Glutamatergic neuron (in vitro differentiated cells): ENCODE results near the gene KRT13. TPM values are rescaled to one million over a fixed set of nuclear protein-coding genes. Genes with fewer than 3 reads are reported as not detected.

Source experiments
- DNase-seq: peaks from one replicate; pipeline ENCODE4 v3.0.0; 2022
- H3K27ac Mint-ChIP-seq: one replicate; pipeline ENCODE4 v1.8.0; 2020; ENCODE audit warnings: mild to moderate bottlenecking, mixed read lengths, inconsistent platforms; ENCODE audit not compliant: unreplicated experiment
- H3K27me3 Mint-ChIP-seq: one replicate; pipeline ENCODE4 v1.8.0; 2020; ENCODE audit warnings: mild to moderate bottlenecking, moderate library complexity, mixed read lengths, inconsistent platforms; ENCODE audit not compliant: unreplicated experiment
- H3K36me3 Mint-ChIP-seq: one replicate; pipeline ENCODE4 v1.8.0; 2020; ENCODE audit warnings: mild to moderate bottlenecking, mixed read lengths, inconsistent platforms; ENCODE audit not compliant: unreplicated experiment
- H3K4me1 Mint-ChIP-seq: one replicate; pipeline ENCODE4 v1.8.0; 2020; ENCODE audit warnings: mild to moderate bottlenecking, low read depth, mixed read lengths, inconsistent platforms; ENCODE audit not compliant: unreplicated experiment
- H3K4me3 Mint-ChIP-seq: one replicate; pipeline ENCODE4 v1.8.0; 2020; ENCODE audit warnings: mild to moderate bottlenecking, mixed read lengths, inconsistent platforms; ENCODE audit not compliant: unreplicated experiment
- H3K9me3 Mint-ChIP-seq: one replicate; pipeline ENCODE4 v1.8.0; 2020; ENCODE audit warnings: mild to moderate bottlenecking, moderate library complexity, mixed read lengths, inconsistent platforms; ENCODE audit not compliant: unreplicated experiment
- CTCF ChIP-seq: fragments of 200-600 bp; sonication (generic); IDR thresholded peaks from one replicate; pipeline ENCODE4 v1.5.0; 2021; ENCODE audit not compliant: partially characterized antibody, unreplicated experiment
- total RNA-seq: library from RNA; stranded (reverse); fragmentation: NEBNext Ultra II Directional; extraction: Animal tissue kit (Norgen Biotek cat#: 25700); gene quantifications from one replicate; pipeline ENCODE4 v1.2.1, GENCODE V29; 2021; ENCODE audit not compliant: unreplicated experiment

The KRT13 gene
- total RNA-seq, 1 donor from 2014 or later = not detected

GRCh38 chr17:41537614-41537954 lies 32.2 kb upstream of the KRT13 start:
- Mint-ChIP-seq H3K4me3 (no peak overlapping the region), H3K4me1 (peaks cover 6% of the 10 kb centered on the region), H3K36me3 (no peaks in the 10 kb centered on the region), H3K9me3 (peaks cover 6% of the 10 kb centered on the region), H3K27me3 (peaks cover 5% of the 10 kb centered on the region), H3K27ac (no peak overlapping the region)
- no peak for TF ChIP-seq CTCF
- DNase-seq = no peak

- H3K4me3 Mint-ChIP-seq = no peak overlapping the region
- H3K36me3 Mint-ChIP-seq = no peaks in the 10 kb centered on the region
- no peak for TF ChIP-seq CTCF
- H3K27ac Mint-ChIP-seq = no peak overlapping the region
- H3K27me3 Mint-ChIP-seq = peaks cover 5% of the 10 kb centered on the region
- H3K9me3 Mint-ChIP-seq = peaks cover 6% of the 10 kb centered on the region
- peaks cover 6% of the 10 kb centered on the region for H3K4me1 Mint-ChIP-seq
- DNase-seq = no peak
These were observed 31.6 kb upstream of the KRT13 start for GRCh38 chr17:41536741-41537613.

- Mint-ChIP-seq H3K27me3 (peaks cover 5% of the 10 kb centered on the region), H3K36me3 (no peaks in the 10 kb centered on the region), H3K27ac (no peak overlapping the region), H3K4me1 (peaks cover 6% of the 10 kb centered on the region), H3K4me3 (peak overlapping the region; percentile 43), H3K9me3 (peaks cover 6% of the 10 kb centered on the region)
- no peak for DNase-seq
- TF ChIP-seq CTCF = no peak
These were observed 30.5 kb upstream of the KRT13 start for GRCh38 chr17:41535764-41536481.

- Mint-ChIP-seq H3K4me1 (peaks cover 6% of the 10 kb centered on the region), H3K27ac (no peak overlapping the region), H3K27me3 (peaks cover 5% of the 10 kb centered on the region), H3K9me3 (peaks cover 6% of the 10 kb centered on the region), H3K36me3 (no peaks in the 10 kb centered on the region), H3K4me3 (no peak overlapping the region)
- DNase-seq = no peak
- no peak for TF ChIP-seq CTCF
These were observed 29.6 kb upstream of the KRT13 start for GRCh38 chr17:41534899-41535546.
